Fibroblast of skin of right quadriceps (primary cell): Measurements from ENCODE around the gene LRRC47.

Experiments
- DNase-seq: peaks from one replicate; pipeline ENCODE4 v3.0.0-alpha.2; 2013

Gene LRRC47

DNA sequence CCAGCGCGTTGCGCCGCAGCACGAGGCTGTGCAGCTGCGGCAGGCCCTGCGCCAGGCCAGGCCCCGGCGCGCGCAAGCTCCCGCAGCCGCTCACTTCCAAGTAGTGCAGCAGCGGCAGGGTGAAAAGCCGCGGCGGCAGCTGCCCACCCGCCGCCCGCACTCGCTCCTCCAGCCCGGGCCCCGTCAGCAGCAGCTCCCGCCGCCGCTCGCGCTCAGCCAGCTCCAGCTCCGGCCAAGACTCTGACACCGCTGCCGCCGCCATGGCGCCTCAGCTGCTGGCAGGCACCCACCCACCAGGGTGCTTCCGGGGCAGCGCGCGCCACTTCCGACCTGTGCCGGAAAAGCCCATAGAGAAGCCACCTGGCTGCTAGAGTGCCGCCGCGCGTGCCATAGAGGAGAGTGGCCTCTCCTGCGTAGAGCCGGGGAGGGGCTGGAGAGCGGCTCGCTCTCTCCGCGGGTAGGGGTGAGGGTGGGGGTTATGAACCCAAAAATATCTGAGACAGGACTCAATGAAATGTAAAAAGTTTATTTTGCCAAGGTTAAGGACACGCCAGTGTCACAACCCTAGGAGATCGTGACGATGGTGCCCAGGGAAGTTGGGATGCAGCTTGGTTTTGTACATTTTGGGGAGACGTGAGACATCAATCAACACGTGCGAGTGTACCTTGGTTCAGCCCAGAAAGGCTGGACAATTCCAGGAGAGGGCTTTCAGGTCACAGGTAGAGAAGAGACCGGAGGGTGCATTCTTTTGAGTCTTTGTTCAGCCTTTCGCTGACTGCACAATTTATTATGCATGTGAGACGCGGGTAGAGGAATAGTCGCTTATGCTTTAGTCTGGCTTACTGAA is at the start of gene LRRC47:
TSS of gene LRRC47 (minus strand) at position 284 of the 847 bp plus-strand sequence. CDS start at position 262, 22 bp downstream.
- peak; percentile 88 for DNase-seq

GRCh38 chr1:3842912-3843311 is 46.6 kb upstream of the LRRC47 start:
- no peak for DNase-seq

DNA sequence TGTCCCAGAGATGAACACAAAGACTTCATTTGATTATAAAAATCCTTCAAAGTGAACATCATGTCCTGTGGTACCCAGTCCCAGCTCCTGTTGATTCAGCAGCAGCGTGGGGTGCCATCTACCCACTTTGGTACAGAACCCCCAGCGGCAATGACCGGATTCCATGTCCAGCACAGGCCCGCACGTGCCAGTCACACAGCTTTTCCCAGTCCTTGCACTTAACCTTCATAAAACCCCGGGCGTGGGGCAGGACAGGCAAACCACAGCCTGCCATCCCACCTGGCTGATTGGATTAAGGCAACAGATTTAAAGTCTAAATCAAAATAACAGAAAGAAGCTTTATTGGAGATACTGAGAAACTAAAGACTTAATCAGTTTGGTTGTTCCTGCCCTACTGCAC is 45.2 kb upstream of the LRRC47 start:
- DNase-seq: no peak

- DNase-seq: no peak
Observed at GRCh38 chr1:3838788-3839187, 42.5 kb upstream of the LRRC47 start.

DNA sequence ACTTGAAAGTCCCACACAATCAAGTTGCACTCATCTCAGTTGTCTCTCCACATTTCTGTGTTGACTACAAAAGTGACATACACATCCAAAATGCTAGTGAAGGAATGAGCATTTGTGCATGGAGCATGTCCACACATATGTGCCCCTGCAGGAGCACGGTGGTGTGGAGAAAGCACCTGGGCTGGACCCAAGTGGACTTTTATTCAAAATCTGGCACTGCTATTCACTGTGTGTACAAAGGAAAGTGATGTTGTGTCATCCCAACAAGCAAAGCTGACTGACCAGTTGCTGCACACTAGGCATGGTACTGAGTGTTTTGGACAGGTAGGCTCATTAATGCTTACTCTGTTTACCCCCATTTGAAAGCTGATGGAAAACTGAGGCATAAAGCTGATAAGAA is 41.4 kb upstream of the LRRC47 start:
- DNase-seq: no peak

DNA sequence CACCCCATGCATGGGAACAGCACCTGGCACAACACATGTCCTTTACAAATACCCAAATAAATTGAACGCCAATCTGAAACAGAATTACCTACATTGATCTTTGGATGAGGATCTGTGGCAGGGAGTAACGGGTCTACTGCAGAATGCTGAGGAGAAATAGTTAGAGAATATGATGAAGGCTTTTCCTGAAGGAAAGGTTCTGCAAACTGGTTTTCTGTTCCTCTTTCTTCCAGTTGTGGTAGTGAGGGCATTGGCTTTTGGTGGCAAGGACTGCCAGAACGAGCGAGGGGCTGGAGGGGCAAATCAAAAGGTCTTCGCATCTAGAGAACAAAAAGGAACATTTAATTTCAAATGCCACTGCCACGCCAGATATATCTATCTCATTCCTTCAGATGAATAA is 40.9 kb upstream of the LRRC47 start:
- no peak for DNase-seq

DNA sequence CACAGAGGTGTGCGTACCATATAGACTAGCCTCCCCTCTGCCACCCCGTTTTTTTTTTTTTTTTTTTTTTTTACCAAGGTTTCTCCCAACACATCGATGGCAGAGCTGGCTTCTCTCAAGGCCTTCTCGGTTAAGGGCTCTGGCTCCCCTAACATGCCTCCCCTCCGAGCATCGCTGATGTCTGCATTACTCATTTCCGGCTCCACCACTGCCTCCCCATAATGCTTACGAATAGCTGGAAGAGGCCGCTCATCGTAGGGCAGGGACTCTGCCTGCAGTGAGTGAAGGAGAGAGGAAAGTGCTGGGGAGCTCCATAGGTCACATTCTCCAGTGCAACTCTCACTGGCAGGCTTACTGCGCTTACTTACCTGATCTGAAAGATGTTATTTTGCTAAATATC is 40.1 kb upstream of the LRRC47 start:
- DNase-seq: no peak

DNA sequence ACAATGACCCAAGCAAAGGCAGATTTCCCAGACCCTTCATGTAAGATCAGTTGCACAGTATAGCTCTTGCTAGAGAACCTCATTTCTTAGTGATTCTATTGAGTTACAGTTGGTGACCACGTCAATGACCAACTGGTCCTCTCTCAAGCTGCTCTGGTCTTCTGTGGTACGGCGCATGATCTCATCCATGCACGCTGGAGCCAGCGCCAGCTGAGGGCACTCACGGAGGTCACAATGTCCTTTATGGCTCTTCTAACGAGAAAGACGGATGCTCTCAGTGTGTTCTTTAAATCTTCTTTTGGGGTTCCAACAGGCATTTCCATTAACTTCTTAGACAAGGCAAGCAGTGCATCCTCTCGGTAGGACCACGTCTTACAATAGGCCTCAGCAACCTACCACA is 38.4 kb upstream of the LRRC47 start:
- DNase-seq: no peak

- DNase-seq: peak; percentile 24
Observed at GRCh38 chr1:3831689-3832088, 35.4 kb upstream of the LRRC47 start.

DNA sequence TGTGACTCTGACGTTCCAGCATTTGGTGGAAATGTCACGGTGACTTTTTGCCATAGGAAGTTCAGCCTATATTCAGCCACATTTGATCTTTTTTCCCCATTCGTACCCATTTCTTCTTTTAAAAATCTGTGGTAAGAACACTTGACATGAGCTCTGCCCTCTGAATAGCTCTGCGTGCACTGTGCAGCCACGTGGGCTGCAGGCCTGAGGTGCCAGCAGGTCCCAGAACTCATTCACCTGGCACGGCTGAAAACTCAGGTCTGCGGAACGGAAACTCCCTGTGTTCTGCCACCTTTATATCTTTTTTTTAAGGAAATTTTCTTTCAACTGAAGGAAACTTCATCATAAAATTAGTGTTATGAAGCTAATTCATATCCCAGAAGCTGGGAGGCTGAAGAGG is 32.1 kb upstream of the LRRC47 start:
- DNase-seq: no peak

DNA sequence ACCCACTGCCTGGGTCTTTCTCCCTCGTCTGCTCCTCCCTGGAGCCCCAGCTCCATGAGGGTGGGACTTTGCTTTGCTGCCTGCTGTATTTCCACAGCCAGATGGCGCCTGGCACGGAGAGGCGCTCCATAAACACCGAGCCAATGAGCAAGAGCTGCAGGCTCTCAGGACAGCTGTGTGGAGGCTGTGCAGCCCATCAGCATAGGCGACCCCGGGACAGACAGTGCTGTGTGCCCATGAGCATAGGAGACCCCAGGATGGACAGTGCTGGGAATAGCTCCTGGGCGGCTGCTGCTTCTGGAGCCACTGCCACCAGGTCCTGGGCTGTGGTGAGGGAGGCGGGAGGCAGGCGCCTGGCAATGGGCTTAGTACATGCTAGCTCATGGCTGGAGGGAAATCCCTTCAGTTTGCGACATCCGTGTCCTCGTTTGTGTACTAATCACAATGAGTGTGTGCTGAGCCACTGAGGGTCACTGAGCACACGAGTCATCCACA is 31.6 kb upstream of the LRRC47 start:
- DNase-seq: no peak

DNA sequence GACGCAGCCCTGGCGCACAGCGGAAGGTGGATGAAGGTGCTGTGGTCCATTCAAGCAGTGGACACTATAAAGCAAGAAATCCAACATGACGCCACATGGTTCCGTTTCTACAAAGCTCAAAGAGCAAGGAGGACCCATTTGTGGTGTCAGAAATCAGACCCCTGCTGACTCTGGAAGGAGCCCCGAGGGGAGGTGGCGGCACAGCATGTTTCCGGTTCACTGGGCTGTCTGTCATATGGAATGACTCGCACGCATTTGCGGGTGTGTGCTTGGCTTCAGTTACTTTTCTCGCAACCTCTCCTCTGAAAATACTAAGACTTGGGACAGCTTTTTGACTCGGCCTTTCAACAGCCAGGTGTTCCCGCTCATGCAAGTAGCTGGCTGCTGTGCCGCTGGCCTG is 29.1 kb upstream of the LRRC47 start:
- DNase-seq: no peak

DNA sequence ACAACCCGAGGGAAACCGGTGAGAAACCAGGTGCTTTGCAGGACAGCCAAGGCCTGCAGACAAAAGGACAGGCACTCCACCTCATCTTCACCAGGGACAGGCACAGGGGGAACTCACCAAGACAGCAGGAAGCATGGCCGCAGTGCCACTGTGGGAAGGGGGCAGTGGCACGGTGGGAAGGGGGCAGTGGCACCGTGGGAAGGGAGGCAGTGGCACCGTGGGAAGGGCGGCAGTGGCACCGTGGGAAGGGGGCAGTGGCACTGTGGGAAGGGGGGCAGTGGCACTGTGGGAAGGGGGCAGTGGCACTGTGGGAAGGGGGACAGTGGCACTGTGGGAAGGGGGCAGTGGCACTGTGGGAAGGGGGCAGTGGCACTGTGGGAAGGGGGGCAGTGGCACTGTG is 28.4 kb upstream of the LRRC47 start:
- DNase-seq: no peak

DNA sequence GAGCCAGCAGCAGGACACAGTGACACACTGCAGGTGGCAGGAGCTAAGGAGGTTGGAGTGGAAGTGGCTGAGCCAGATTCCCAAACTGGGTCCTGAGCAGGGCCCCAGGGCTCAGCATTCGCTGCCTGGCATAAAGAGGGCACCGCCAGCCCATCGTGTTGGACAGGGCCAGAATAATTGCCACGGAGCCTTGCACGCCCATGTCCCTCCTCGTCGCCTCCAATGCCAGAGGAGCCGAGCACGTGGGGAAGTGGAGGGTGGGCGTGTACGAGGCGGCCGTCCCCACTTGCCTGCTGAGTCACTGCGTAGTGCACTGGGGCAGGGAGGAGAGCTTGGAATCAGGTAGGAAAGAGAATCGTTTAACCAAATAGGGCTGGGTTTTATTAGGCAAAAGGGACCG is 26.1 kb upstream of the LRRC47 start:
- no peak for DNase-seq

DNA sequence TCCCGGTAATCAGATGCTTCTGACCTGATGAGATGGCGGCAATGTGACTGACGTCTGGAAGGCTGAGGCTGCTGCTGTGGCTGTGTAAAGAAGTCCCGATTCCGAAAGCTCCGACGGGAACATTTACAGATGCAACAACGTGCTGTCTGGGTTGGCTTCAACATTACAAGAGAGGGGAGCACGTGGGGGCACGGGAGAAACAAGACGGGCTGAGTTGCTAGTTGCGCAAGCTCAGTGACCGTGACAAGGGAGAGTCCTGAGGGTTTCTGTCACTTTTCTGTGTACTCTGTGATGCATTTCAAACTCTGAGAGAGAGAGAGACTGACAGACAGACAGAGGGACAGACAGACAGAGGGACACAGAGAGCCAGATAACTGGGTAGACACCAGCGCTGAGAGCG is 25.6 kb upstream of the LRRC47 start:
- DNase-seq: no peak

DNA sequence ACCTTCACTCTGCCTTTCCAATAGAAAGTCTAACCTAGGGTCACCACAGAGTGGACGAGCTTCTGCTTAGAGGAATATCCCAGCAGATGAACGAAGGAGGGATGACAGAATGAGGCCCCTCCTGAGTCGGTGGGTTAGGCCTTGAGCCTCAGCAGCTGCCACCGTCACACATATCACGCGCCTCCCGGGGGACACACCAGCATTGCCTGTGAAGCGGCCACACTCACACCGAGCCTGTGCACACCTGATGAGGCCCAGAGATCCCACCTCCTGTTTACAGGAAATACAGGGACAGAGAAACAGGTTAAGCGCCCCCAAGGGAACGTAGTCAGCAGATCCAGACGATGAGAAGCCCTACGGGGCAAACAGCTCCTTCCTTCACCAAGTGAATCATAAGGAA is 25.1 kb upstream of the LRRC47 start:
- DNase-seq: no peak

- DNase-seq: no peak
Observed at GRCh38 chr1:3821004-3821403, 24.7 kb upstream of the LRRC47 start.

GRCh38 chr1:3820316-3820715 is 24.0 kb upstream of the LRRC47 start:
- DNase-seq: no peak

GRCh38 chr1:3819771-3820200 is 23.5 kb upstream of the LRRC47 start:
- no peak for DNase-seq

DNA sequence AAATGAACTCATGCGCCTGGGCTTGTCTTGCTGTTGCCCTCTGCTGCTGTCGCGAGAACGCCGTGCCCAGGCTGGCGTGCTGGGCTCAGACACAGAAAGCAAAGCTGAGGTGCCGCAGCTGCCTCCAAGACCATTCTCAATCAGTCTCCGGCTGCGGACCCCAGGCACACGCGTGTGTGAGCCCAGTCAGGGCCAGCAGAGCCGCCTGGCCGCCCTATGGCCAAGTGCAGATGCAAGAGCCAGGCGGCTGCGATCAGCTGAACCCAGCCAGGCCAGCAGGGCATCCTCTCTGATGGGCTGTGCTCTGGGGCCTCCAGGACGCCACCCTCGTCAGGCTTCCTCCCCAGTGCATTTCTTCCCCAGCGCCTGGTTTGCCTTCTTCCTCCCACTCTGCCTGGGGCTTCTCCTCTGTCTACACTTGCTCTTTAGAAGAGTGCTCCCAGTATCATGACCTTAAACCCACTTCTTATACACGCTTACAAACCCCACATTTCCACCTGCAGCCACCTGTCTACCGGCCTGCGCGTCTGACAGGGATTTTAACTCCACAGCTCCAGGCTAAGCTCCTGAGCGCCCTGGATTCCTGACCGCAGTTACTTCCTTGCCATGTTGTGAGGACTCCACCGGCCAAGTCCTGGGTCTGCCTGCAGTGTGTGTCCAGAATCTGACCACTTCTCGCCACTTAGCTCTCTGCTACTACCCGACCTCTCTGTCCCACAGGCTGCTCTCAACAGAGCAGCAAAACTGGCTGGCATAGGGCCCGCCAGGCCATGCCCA is 21.7 kb upstream of the LRRC47 start:
- no peak for DNase-seq

DNA sequence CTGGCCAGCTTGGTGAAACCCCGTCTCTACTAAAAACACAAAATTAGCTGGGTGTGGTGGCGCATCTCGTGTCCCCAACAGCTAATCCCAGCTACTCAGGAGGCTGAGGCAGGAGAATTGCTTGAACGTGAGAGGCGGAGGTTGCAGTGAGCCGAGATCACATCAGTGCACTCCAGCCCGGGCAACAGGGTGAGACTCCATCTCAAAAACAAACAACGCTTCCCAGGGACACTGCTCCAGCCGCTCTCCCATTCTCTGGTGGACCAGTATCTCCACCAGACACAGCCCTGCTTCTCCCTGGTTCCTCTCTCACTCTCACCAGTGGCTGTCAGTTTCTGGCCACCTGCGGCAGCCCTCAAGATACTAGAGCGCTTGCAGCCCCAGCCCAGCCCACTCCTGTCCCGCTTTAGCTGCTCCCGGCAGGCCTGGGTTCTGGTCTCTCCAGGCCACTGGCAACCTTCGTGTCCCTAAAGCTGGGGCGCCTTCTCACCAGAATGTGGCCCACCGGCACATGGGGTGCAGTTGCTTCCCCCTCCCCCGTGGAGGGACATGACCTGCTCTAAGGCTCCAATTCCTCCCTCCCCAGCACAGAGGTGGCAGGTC is 20.9 kb upstream of the LRRC47 start:
- no peak for DNase-seq

DNA sequence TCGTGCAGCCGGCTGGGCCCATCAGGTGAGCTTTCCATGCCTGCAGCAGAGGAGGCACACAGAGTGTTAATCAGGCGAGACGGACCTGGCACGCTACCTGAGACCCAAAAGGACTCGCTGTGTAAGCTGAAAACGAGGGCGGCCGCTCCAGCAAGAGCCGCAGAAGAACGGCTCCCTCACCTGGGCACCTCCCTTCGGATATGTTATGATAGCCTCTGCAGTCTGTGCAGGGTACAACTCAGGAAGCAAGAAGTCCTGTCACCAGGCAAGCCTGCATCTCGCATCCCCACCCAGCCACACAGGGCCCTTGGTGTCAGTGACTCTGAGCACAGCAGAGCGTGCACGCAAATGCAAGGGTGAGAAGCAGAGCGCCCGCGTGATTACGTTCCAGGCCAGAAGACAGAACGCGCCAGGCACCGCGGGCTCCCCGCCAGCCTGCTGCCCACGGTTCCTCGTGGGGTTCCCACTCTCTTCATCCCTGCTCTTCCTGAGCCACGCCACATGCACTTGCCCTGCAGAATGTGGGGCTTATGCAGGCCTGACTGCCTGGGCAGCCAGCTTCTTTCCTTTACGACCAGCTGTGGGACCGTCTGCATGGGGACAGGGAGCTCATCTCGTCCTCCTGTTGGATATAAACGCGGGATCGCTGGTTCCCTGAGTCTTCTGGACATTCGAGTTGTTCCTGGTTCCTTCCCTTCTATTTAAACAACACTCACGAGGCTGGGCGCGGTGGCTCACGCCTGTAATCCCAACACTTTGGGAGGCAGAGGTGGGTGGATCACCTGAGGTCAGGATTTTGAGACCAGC is 20.2 kb upstream of the LRRC47 start:
- DNase-seq: no peak
